Stimulated activated CD4-positive, alpha-beta T cell treated with anti-CD3 and anti-CD28 coated beads, Interleukin-4, amount 100 ng/mL, for 48 hours (primary cell): Measurements from ENCODE around the gene PRPSAP1.
"Not testable (repeated sequence)": the region's sequence is repeated elsewhere in the genome, so short reads cannot be mapped to it uniquely, and the experiment has no call there.

Experiments used
- DNase-seq, 2 donors: peaks; one replicate each; pipeline ENCODE4 v3.0.0-alpha.2; 2020; ENCODE audit warnings: low read depth in 2 of 2

PRPSAP1 gene

DNA sequence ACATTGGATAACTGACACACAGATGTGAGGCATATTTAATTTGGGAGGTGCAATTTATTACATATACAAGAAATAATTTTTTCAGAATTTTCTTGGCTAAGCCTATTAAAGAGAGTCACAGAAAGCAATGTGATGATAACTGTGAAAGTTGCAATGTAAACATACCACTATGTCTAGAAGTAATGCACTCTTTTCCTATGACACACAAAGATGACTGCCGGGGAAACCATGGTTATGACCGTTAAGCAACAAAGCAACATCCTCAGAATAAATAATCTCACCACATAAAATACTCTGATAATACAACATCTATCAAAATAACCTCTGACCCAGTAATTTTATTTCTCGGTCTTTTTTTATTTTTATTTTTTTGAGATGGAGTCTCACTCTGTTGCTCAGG lies 35.1 kb downstream of the PRPSAP1 start:
- DNase-seq = no peak

DNA sequence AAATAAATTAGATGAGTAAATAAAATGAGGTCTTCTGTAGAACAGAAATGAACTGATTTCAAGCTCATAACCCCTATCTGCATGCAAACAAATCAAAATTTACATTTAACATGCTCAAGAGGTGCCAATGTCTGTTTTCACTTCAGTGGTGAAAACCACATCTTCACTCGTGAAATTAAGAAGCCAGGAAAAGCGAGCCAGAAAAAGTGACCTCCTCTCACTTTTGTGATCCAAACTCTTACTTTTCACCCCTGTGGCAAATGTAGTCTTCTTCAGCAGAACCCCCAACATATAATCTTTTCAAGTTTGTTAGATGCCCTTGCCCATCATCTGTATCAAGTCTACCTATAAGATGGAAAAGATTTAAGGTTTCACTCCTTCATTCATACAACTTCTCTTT lies 36.2 kb downstream of the PRPSAP1 start:
- no peak for DNase-seq

DNA sequence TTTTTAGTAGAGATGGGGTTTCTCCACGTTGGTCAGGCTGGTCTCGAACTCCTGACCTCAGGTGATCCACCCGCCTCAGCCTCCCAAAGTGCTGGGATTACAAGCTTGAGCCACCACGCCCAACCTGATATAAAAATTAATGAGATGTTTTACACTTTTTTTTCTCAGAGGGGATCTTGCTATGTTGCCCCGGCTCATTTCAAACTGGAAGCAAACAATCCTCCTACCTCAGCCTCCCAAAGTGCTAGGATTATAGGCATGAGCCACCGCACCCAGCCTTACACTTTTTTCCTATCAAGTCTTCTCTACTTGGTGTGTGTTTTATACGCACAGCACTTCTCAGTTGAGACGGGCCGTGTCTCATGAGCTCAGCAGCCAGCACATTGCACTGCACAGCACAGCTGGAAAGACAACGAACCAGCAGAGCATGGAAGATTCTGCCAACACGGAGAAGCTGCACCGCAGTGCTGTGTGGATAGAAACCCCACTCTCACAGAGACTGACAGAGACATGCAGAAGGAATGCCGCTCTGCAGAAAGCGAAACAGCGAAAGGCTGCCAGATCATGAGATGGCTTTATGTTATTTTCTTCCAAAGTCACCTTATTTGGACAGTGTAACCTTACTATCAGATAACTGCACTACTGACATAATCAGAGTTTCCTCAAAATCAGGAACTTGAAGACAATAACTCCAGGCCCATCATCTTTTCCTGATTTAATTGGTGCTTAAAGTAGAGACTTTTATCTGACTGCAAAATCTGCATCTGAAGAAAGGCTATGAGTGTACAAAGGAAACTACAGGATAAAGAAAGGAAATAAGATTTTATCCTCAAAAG lies 39.1 kb downstream of the PRPSAP1 start:
- no peak for DNase-seq

DNA sequence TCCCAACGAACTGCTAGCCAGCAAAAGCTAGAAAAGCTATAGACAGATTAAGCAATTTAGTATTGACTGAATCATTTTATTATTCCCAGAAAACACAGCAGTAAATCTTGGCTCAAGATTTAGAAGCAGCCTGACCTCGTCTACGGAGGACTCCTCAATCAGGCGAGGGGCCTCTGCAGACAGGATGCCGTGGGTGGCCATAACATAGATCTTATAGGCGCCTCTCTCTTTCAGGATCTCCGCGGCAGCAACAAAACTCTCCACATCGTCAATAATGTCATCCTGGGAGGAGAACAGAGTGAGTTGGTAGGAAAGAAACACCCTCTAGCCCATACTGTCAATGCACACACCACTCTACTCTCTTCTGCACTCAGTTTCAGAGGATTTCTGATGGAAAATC lies 41.0 kb downstream of the PRPSAP1 start:
- no peak for DNase-seq

DNA sequence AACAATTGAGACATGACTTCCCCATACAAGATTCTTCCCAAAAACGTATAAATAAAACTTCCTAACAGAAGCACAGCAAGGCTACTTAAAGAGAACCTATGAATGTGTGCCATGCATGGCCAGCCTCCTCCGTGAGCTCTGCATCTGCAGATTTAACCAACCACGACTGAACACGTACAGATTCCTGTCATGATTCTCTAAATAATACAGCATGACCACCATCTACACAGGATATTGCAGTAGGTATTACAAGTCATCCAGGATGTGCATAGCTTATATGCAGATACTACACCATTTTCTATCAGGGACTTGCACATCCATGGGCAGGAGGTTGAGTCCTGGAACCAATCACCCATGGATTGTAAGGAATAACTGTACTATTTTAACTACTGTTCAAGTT lies 44.3 kb downstream of the PRPSAP1 start:
- no peak for DNase-seq

DNA sequence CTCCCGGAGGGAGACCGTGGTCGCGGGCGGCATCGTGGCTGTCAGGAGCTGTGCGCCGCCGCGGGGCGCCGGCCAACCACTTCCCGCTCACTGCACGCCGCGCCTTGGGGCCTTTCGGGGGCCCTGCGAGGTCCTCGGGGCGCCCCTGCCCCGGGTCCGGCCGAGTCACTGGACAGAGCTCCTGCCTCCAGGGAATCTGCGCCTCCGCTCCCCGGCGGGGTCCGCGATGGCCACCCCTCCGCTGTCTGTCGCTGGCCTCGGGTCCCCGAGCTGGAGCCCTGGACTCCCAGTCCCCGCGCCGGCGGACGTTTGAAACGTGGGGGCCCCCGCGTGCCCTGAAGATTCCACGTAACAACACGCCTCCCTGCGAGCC lies 45.8 kb downstream of the PRPSAP1 start, which contains the start of gene QRICH2:
Gene QRICH2, minus strand, starts transcription at position 311 of the 373 bp plus-strand sequence. Its CDS starts 278 bp downstream, at position 33.
- no peak for DNase-seq

DNA sequence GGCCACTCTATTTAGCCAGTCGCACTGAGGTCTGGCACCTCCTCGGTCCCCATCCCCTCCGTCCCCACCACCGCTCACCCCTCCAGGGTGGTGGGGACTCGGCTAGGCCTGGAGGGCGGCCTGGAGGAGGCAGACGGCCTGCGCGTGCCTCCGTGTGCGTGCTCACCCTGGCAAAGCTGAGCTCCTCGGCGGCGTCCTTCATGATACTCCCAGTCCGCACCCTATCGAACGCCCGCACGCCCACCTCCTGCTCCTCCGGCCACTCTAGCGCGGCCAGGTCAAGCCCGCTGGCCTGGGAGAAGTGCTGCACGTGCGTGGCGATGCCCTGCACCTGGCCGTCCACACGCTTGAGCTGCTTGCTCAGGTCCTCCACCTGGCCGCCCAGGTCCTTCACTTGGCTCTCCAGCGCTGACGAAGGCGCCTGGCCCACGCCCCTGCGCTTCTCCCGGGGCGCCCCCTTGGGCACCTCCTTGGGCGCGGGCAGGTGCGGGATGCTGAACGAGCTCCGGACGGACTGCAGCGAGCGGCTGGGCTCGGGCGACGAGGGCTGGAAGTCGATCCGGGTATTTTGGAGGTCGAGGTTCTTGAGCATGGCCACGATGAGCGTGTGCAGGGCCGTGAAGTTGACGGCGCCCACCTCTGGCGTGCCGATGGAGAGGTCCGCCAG lies 46.3 kb downstream of the PRPSAP1 start:
- no peak for DNase-seq

DNA sequence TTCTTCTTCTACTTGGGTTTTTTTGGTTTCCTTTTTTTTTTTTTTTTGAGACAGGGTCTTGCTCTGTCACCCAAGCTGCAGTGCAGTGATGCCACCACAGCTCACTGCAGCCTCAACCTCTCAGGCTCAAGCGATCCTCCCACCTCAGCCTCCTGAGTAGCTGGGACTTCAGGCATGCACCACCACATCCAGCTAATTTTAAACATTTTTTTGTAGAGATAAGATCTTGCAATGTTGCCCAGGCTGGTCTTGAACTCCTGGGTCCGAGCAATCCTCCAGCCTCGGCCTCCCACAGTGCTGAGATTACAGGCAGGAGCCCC lies 48.6 kb downstream of the PRPSAP1 start:
- DNase-seq = not testable (repeated sequence)

DNA sequence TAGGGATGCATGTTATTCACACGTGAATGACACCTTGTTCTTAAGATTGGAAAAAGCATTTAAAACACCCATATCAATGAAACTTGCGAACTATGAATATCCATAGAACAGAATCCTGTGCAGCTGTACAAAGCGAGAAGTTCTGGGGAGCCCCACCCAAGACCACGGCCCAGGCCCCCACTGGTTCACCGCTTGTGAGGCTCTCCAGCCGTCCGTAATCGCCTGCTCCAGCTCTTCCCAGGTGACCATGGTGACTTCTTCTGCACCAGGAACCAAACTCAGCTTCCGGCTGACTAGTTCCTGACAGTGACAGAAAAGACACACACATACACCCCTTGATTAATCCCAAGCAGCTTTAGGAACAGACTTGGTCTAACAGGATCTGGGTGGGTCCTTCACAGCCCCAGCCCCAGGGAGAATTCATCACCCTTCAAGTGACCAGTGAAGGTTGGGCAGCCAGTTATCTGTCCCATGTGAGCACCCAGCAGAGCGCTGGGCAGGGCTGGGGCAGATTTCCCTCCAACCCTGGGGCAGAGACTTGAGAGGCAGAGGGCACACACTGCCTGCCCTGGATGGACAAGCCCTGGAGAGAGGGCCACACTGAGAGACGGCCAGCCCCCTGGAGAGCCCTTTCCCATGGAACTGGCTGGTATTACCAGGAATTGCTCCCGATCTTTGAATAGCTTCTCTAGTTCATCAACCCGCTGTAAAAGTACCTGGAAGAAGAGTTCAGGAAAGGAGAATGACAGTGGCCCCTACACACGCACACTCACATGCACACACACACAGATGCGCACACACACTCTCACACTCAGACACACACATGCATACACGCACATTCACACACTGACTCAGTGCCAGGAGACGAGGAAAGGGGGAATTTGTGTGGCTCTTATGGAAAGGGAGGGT lies 49.2 kb downstream of the PRPSAP1 start:
- DNase-seq = no peak

DNA sequence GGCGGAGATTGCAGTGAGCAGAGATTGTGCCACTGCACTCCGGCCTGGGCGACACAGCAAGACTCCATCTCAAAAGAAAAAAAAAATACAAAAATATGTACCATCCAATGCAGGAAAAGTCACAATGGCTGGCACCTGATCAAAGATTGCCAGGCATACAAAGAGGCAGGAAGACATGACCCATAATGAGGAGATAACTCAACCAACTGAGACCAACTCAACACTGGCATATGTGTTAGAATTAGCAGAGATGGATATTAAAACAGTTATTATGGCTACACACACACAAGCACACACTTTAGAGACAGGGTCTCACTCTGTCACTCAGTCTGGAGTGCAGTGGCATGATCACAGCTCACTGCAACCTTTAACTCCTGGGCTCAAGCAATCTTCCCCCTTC lies 56.3 kb downstream of the PRPSAP1 start:
- DNase-seq = no peak

DNA sequence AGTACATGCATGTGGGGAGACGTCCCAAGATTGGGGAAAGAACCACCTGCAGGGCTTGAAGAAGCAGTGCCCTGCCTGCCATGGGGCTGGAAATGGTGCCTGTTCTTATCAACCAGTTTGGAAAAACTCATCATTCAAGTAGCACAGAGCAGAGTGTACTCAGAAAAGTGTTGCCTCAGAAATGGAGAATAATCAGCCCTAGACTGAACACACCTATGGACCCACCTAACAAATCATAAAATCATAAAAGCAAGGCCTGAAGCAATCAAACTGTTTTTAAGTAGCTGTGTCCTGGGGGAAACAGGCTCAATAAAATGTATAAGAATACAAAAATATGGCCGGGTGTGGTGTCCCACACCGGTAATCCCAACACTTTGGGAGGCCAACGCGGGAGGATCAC lies 56.8 kb downstream of the PRPSAP1 start:
- DNase-seq = no peak

DNA sequence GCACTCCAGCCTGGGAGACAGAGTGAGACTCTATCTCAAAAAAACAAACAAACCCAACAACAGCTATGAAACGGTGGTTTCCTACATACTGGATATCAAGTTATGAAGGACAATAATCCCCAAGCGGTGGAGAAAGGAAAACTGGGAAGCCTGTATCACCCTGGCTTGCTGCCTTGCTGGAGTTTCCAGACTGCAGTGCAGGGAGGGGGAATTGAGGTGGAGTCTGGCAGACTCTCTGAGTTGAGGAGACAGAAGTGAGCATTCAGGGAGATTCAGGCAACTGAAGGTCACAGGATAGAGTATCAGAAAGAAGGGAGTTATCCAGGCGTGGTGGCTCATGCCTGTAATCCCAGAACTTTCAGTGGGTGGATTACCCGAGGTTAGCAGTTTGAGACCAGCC lies 57.5 kb downstream of the PRPSAP1 start:
- no peak for DNase-seq

DNA sequence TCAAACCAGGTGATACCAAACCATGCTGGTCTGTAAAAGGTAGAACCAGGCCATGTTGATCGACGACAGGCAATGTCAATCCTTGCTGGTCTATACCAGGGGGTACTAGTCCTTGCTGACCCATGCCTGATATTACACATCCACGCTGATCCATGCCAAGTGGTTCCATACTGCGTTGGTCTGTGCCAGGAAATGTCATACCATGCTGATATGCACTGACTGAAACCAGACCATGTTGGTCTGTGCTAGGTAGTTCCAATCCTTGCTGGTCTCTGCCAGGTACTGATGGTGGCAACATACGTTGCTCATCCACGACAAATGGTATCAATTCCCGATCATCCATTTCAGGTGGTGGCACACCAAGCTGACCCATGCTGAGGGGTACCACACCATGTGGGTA lies 60.6 kb downstream of the PRPSAP1 start:
- DNase-seq = no peak

DNA sequence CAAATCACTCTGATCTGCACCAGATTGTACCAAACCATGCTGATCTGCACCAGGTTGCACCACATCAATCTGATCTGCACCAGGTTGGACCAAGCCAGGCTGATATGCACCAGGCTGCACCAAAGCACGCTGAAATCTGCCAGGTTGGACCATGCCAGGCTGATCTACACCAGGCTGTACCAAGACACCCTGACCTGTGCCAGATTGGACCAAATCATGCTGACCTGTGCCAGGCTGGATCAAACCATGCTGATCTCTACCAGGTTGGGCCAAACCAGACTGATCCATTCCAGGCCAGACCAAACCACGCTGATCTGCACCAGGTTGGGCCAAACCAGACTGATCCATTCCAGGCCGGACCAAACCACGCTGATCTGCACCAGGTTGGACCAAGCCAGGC lies 61.1 kb downstream of the PRPSAP1 start:
- no peak for DNase-seq

DNA sequence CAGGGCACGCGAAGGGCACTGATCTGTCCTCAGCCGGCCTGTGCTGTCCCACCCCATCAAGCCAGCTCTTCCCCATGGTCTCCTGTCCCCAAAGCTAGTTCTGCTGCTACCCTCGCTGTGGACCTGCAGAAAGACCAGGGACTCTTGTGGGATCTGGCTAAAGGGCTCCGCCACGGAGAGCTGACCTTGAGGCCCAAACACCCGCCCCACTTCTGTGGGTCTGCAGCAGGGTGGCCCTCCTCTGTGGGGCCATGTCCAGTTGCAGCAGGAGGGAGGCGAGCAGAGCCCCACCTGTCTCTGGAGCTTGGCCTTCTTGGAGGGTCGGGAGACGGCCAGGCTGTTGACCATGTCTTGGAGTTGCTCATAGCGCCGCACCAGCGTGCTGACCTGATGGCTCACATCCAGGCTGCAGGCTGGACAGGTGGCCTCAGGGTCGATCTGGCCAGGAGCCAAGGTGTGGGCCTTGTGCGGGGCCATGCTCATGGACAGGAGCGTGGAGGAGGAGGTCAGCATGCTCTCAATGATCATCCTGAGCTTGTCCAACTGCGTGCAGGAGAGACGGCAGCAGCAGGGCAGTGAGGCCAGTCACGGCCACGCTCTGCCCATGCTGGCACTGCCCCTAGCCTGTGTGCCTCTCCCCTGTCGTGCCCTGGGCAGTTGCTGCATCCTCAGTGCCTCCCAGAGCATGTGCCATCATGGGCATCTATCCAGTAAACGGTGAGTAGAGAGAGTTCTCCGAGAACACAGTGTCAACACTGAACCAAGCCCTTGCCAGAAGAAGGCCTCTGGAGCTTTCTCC lies 71.9 kb downstream of the PRPSAP1 start:
- no peak for DNase-seq

DNA sequence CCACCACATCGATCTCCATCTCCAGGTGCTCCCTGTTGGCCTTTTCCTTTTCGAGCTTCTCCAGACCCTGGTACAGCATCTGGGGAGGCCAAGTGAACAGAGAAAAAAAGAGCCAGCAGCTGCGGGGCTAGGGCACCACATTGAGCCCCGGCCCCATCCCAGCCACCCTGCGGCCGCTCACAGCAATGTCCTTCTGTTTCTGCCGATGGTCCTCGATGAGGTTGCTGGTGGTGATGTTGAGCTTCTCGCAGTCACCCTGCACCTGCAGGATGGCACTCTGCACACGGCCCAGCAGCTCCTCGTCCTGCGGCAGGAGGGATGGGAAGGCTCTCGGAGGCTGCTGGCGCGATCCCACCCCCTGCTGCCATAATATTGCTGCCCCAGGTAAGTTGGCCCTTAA lies 73.1 kb downstream of the PRPSAP1 start:
- DNase-seq = no peak

DNA sequence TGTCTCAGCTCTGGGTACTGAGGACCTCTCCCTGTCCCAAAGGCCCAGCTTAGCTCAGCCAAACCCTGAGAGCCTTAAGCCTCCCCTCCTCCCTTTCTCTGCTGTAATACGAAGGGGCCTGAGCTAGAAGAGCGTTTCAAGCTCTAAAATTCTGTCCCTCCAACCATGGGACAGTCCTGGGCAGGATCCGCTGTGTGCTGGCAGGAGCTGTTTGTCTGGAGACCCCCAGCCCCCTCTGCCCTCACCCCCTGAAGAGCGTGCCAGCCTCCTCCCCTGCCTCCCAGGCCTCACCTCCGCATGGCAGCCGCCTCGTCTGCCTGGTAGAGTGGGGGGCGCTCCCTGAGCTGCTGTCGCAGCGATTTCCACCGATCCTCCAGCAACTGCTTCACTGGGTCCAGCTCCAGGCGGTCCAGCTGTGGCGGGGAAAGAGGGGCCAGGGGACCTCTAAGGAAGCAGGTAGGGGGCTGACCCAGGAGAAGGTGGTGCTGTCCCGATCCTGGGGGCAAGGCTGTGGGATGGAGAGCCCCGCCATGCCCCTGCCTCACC lies 73.9 kb downstream of the PRPSAP1 start:
- DNase-seq = no peak

DNA sequence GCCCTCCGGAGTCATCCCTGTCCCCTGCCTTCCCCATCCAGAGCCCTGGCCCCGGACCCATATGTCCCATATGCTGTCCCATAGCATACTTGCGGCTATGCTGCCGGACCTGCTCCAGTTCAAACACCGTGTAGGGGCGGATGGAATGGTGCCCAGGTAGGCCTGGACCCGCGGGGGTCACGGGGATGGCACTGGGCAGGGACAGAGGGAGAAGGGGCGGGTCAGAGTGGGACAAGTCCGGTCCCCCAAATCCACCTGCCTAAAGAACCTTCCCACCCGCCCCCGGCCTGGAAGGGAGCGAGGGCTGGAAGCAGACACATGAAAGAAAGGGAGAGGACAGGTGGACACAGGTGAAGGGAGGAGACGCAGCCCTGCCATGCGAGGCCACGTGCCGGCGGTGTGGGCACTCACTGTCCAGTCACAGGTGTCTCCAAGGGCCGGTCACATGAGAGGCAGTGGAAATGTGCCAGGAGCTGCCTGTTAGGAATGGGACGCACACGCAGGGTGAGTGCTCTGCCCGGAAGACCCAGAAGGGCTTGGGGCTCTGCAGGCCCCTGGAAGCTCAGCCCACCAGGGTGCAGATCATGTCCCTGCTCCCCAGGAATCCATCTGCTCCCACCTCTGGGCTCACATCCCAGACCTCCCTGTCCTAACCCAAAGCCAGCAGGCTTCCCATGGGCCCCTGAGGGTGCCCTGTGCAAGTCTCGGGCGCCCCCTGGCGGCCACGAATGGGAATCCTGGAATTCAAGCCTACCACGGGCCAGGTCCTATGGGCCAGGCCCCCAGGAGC lies 74.6 kb downstream of the PRPSAP1 start:
- DNase-seq = peak; percentile 77 to 88

DNA sequence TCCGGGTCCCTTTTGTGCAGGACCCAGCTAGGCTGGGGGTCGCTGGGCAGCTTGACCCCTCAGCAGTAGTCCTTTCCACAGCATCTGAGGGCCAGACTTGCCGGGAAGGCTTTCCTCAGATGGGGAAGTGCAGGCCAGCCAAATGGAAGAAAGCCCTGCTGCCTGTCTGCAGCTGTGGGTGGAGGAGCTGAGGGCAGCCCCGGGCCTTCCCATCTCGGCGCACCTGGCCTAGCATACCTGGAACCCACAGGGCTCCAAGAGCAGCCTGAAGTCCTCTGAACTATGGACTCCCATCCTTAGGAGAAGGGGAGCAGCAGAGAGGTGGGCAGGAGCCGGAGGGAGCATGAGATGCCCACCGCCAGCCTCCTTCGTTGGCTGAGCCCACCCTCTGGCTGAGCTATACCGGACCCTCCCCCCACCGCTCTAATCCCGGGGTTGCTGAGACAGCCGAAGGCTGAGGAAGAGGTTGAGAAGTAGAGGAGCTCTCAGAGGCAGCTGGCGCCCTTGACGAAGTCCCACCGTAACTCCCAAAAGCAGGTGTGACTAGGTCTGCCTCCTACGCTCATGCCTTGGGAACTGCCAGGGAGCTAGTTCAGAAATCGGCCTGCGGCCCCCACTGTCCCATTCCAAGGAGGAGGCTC lies 75.3 kb downstream of the PRPSAP1 start:
- DNase-seq = no peak
